B cell (primary cell): ENCODE data around the gene CD74.

Experiments used
- CTCF ChIP-seq: fragments of 200-600 bp; IDR thresholded peaks from one replicate; pipeline ENCODE4 v1.8.0; 2022; ENCODE audit warnings: antibody characterized with exemption, mild to moderate bottlenecking
- EZH2 ChIP-seq: IDR thresholded peaks from 2 replicates; pipeline ENCODE4 v1.6.1; 2012; ENCODE audit warnings: borderline replicate concordance, low read depth, mild to moderate bottlenecking, moderate library complexity, low read length; ENCODE audit not compliant: insufficient read depth, poor library complexity, severe bottlenecking

GRCh38 chr5:150376799-150377771, 35.6 kb downstream of the CD74 start:
- TF ChIP-seq CTCF: no peak
- no peak for TF ChIP-seq EZH2
